MM.1S (cell line): ENCODE measurements around the gene PRR33.

ENCODE experiments used
- DNase-seq: peaks from one replicate; pipeline ENCODE4 v3.0.0-alpha.2; 2015
- H2AFZ ChIP-seq: fragments of 300-600 bp; sonication (generic); 2 replicates; pipeline ENCODE4 v1.6.0; 2016; ENCODE audit warnings: antibody characterized with exemption, low read length
- H3F3A ChIP-seq: fragments of 300-600 bp; sonication (generic); 2 replicates; pipeline ENCODE4 v1.6.1; 2016; ENCODE audit warnings: mild to moderate bottlenecking, antibody characterized with exemption, low read length, moderate library complexity, mixed read lengths; ENCODE audit not compliant: insufficient read depth
- H3K27ac ChIP-seq: fragments of 300-600 bp; sonication (generic); 2 replicates; pipeline ENCODE4 v1.5.1; 2016; ENCODE audit warnings: mild to moderate bottlenecking, low read length
- H3K27me3 ChIP-seq: fragments of 300-600 bp; sonication (generic); replicated peaks from 2 replicates; pipeline ENCODE4 v1.6.0; 2016; ENCODE audit warnings: low read length; ENCODE audit not compliant: insufficient read depth
- H3K36me3 ChIP-seq: fragments of 300-600 bp; sonication (generic); replicated peaks from 2 replicates; pipeline ENCODE4 v1.6.1; 2016; ENCODE audit warnings: mild to moderate bottlenecking, low read length, mixed read lengths; ENCODE audit not compliant: insufficient read depth
- H3K4me1 ChIP-seq: fragments of 300-600 bp; sonication (generic); 2 replicates; pipeline ENCODE4 v1.6.1; 2016; ENCODE audit warnings: low read length, mixed read lengths
- H3K4me2 ChIP-seq: fragments of 300-600 bp; sonication (generic); 2 replicates; pipeline ENCODE4 v1.6.0; 2016; ENCODE audit warnings: low read depth, low read length
- H3K4me3 ChIP-seq: fragments of 300-600 bp; sonication (generic); 2 replicates; pipeline ENCODE4 v1.5.1; 2016; ENCODE audit warnings: low read length, mixed read lengths
- H3K79me2 ChIP-seq: fragments of 300-600 bp; sonication (generic); 2 replicates; pipeline ENCODE4 v1.6.1; 2016; ENCODE audit warnings: mixed run types, low read length, mixed read lengths
- H3K9ac ChIP-seq: fragments of 300-600 bp; sonication (generic); 2 replicates; pipeline ENCODE4 v1.6.1; 2016; ENCODE audit warnings: low read length, mixed read lengths
- H3K9me2 ChIP-seq: fragments of 300-600 bp; sonication (generic); replicated peaks from 2 replicates; pipeline ENCODE4 v1.6.1; 2016; ENCODE audit warnings: mild to moderate bottlenecking, low read length, mixed read lengths; ENCODE audit not compliant: insufficient read depth
- H3K9me3 ChIP-seq: fragments of 300-600 bp; sonication (generic); replicated peaks from 2 replicates; pipeline ENCODE4 v1.6.1; 2016; ENCODE audit warnings: mild to moderate bottlenecking, low read length, mixed read lengths; ENCODE audit not compliant: insufficient read depth
- H4K20me1 ChIP-seq: fragments of 300-600 bp; sonication (generic); 2 replicates; pipeline ENCODE4 v1.6.1; 2016; ENCODE audit warnings: mild to moderate bottlenecking, low read length, moderate library complexity, mixed read lengths; ENCODE audit not compliant: insufficient read depth
- EZH2 ChIP-seq: fragments of 300-600 bp; sonication (generic); optimal IDR thresholded peaks from 2 replicates; pipeline ENCODE3; 2017; ENCODE audit warnings: low read depth, mild to moderate bottlenecking, antibody characterized with exemption, low read length, mixed read lengths
- EZH2phosphoT487 ChIP-seq: fragments of 300-600 bp; sonication (generic); IDR thresholded peaks from 2 replicates; pipeline ENCODE4 v1.6.1; 2018; ENCODE audit warnings: antibody characterized with exemption, low read length
- TF ChIP-seq, protein P1 (sequence below): fragments of 300-600 bp; sonication (generic); IDR thresholded peaks from 2 replicates; pipeline ENCODE4 v1.5.1; 2016; ENCODE audit warnings: antibody characterized with exemption, low read length, mixed read lengths

PRR33 gene

DNA sequence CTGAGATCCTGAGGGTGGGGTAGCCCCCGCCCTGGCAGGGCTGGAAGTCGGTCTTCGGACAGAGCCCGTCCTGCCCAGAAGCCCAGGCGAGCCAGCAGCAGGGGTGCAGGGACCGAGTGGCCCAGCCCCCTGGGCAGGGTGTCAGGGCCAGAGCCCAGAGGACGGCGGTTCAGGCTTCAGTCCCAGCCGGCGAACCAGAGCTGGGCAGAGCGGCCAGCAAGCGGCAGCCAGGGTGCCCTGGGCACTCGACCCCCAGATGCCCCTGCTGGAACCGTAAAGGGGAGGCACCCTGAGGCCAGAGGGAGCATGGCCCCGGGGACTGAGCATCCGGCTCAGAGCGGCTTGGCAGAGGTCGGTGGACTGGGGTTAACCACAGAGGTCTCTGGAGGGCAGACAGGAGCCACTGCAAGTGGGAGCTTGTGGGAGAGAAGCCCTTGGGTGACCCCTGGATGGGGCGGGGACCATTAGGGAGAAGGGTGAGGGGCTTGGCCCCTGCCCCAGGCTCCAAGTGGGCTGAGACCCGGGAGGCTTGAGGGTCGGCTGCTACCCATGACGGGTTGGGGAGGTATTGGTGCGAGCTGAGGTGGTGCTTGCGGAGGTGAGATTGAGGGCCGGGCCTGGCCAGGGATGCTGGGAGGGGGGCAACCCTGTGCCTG, 22.9 kb downstream of the PRR33 start:
- Histone ChIP-seq H3K27me3 (0 out of 2 replicates have a peak, but pooled peaks cover 5% of the 10 kb centered on the region), H2AFZ (no peak overlapping the region), H3K9me2 (no peaks in the 10 kb centered on the region), H3F3A (no peaks in the 10 kb centered on the region), H3K36me3 (no peaks in the 10 kb centered on the region), H3K4me1 (no peaks in the 10 kb centered on the region), H3K27ac (no peak overlapping the region), H3K9me3 (no peaks in the 10 kb centered on the region), H3K9ac (no peak overlapping the region), H3K79me2 (peaks cover 12% of the 10 kb centered on the region), H3K4me3 (no peak overlapping the region), H3K4me2 (no peak overlapping the region), H4K20me1 (no peaks in the 10 kb centered on the region)
- DNase-seq: no peak
- TF ChIP-seq, protein P1, sequence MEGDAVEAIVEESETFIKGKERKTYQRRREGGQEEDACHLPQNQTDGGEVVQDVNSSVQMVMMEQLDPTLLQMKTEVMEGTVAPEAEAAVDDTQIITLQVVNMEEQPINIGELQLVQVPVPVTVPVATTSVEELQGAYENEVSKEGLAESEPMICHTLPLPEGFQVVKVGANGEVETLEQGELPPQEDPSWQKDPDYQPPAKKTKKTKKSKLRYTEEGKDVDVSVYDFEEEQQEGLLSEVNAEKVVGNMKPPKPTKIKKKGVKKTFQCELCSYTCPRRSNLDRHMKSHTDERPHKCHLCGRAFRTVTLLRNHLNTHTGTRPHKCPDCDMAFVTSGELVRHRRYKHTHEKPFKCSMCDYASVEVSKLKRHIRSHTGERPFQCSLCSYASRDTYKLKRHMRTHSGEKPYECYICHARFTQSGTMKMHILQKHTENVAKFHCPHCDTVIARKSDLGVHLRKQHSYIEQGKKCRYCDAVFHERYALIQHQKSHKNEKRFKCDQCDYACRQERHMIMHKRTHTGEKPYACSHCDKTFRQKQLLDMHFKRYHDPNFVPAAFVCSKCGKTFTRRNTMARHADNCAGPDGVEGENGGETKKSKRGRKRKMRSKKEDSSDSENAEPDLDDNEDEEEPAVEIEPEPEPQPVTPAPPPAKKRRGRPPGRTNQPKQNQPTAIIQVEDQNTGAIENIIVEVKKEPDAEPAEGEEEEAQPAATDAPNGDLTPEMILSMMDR: no peak
- TF ChIP-seq EZH2phosphoT487 (no peak), EZH2 (no peak)

DNA sequence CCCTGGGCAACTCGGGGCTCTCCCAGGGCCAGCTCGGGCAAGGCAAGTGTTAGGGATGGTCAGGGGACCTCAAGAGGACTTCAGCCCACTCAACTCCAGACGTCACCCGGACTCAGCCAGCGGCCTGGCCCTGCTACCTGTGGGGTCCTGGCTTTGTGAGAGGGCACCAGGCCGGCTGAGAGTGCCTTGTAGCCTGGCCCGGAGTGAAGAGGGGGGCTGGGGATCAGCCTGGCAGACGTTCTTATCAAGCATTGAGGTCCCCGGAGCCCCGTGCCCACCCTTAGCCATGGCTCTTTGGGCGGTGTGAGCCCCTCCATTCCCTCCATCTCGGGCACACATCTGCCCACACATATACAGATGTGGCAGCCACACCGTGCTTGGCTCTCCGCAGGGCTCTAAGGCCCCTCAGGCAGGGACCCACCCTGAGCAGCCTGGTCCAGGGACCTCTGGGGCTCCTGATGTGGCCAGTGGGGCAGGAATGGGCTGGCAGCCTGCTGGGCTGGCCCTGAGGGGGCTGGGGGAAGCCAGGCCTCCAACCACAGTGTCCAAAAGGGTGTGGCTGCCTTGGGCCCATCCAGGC, 23.5 kb downstream of the PRR33 start:
- DNase-seq: no peak
- Histone ChIP-seq H3K9me2 (no peaks in the 10 kb centered on the region), H3K4me2 (no peak overlapping the region), H2AFZ (no peak overlapping the region), H3K4me1 (no peaks in the 10 kb centered on the region), H4K20me1 (no peaks in the 10 kb centered on the region), H3K79me2 (peaks cover 18% of the 10 kb centered on the region), H3K9ac (no peak overlapping the region), H3K36me3 (no peaks in the 10 kb centered on the region), H3K27ac (no peak overlapping the region), H3K4me3 (no peak overlapping the region), H3K27me3 (0 out of 2 replicates have a peak, but pooled peaks cover 5% of the 10 kb centered on the region), H3F3A (no peaks in the 10 kb centered on the region), H3K9me3 (no peaks in the 10 kb centered on the region)
- no peak for TF ChIP-seq EZH2
- TF ChIP-seq, protein P1: no peak
- no peak for TF ChIP-seq EZH2phosphoT487

DNA sequence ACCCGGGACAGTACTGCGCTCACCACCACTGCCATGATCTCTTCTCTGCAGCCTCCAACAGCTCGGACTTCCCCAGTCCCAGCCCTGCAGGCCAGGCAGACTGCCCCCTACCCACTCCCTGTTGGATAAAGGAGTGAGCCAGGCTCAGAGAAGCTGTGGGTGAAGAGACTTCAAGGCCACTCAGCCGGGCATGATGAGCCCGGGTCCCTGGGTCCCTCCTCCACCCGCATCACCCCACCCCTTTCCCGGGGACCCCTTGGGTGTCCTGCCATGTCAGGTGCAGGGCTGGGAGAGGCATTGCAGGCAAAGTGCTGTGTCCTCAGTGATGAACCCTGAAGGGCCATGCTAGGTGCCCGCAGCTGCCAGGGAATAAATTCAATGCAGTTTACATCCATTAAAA, 24.3 kb downstream of the PRR33 start:
- Histone ChIP-seq H3K27ac (no peak overlapping the region), H3K9me3 (no peaks in the 10 kb centered on the region), H3K4me2 (no peak overlapping the region), H2AFZ (no peak overlapping the region), H3F3A (no peaks in the 10 kb centered on the region), H4K20me1 (no peaks in the 10 kb centered on the region), H3K4me1 (no peaks in the 10 kb centered on the region), H3K36me3 (no peaks in the 10 kb centered on the region), H3K27me3 (0 out of 2 replicates have a peak, but pooled peaks cover 5% of the 10 kb centered on the region), H3K79me2 (peaks cover 20% of the 10 kb centered on the region), H3K4me3 (no peak overlapping the region), H3K9ac (no peak overlapping the region), H3K9me2 (no peaks in the 10 kb centered on the region)
- TF ChIP-seq EZH2phosphoT487: no peak
- TF ChIP-seq, protein P1: no peak
- DNase-seq: no peak
